ENCODE results near the gene PDZD4. TPM values are rescaled to one million over a fixed set of nuclear protein-coding genes. Genes with fewer than 3 reads are reported as not detected.
"Not testable (repeated sequence)": the region's sequence is repeated elsewhere in the genome, so short reads cannot be mapped to it uniquely, and the experiment has no call there.

PDZD4 gene
- polyA plus RNA-seq, 3 donors, result 0.11 TPM; not detected in 2

GRCh38 chrX:153819384-153820040, 10.8 kb downstream of the PDZD4 start:
- Histone ChIP-seq H3K27me3 (ENCODE audit: control insufficient read depth in 2 of 2, insufficient read depth in 2 of 2, low read length in 2 of 2) (peaks cover 19 to 53% of the 10 kb centered on the region in 2 donors), H2AFZ (ENCODE audit: insufficient read depth, low read depth, low read length, poor library complexity, severe bottlenecking) (peak overlapping the region; percentile 61), H3K9me3 (replicated peaks in 1 of 2; ENCODE audit: control insufficient read depth in 1 of 2, insufficient read depth in 1 of 2, low read length in 2 of 2) (peaks cover 0 to 5% of the 10 kb centered on the region in 2 donors), H3K36me3 (replicated peaks in 1 of 2; ENCODE audit: control insufficient read depth in 1 of 2, insufficient read depth in 2 of 2, low read length in 2 of 2) (no peaks in the 10 kb centered on the region), H3K4me1 (ENCODE audit: control insufficient read depth in 1 of 2, insufficient read depth in 2 of 2, low read length in 2 of 2) (peaks cover 3 to 10% of the 10 kb centered on the region in 2 donors), H3K4me2 (replicated peaks; ENCODE audit: extremely low read depth, low read length, poor library complexity, severe bottlenecking) (peak overlapping the region; percentile 64), H4K20me1 (ENCODE audit: insufficient read depth, low read length) (no peaks in the 10 kb centered on the region), H3K79me2 (ENCODE audit: insufficient read depth, low read length) (no peaks in the 10 kb centered on the region), H3K4me3 (replicated peaks in 1 of 3; ENCODE audit: low read depth in 2 of 3, low read length in 3 of 3) (peak overlapping the region in 1 of 3 experiments; percentile 54), H3K9ac (ENCODE audit: insufficient read depth, low read length, poor library complexity, severe bottlenecking) (peak overlapping the region; percentile 8), H3K27ac (ENCODE audit: low read depth in 1 of 2, low read length in 2 of 2) (no peak overlapping the region)
- WGBS (ENCODE audit: insufficient coverage), result 16% methylated on average over 3 of the region's 23 CpGs
- H3K4me1 Mint-ChIP-seq, result peaks cover 15% of the 10 kb centered on the region
- H3K36me3 Mint-ChIP-seq, result no peaks in the 10 kb centered on the region
- H3K27ac Mint-ChIP-seq, result no peak overlapping the region
- peaks cover 38 to 83% (median 80%) of the 10 kb centered on the region in 3 donors for H3K27me3 Mint-ChIP-seq (ENCODE audit: low read depth in 3 of 3)
- intact Hi-C loops (cut with micrococcal nuclease), result no loop called here
- TF ChIP-seq CTCF (IDR thresholded peaks at IDR 0.05), result no peak
- H3K4me3 Mint-ChIP-seq, result peak overlapping the region; percentile 45 to 76
- DNase-seq, result no peak
- H3K9me3 Mint-ChIP-seq, result peaks cover 0 to 13% (median 0%) of the 10 kb centered on the region in 7 donors

DNA sequence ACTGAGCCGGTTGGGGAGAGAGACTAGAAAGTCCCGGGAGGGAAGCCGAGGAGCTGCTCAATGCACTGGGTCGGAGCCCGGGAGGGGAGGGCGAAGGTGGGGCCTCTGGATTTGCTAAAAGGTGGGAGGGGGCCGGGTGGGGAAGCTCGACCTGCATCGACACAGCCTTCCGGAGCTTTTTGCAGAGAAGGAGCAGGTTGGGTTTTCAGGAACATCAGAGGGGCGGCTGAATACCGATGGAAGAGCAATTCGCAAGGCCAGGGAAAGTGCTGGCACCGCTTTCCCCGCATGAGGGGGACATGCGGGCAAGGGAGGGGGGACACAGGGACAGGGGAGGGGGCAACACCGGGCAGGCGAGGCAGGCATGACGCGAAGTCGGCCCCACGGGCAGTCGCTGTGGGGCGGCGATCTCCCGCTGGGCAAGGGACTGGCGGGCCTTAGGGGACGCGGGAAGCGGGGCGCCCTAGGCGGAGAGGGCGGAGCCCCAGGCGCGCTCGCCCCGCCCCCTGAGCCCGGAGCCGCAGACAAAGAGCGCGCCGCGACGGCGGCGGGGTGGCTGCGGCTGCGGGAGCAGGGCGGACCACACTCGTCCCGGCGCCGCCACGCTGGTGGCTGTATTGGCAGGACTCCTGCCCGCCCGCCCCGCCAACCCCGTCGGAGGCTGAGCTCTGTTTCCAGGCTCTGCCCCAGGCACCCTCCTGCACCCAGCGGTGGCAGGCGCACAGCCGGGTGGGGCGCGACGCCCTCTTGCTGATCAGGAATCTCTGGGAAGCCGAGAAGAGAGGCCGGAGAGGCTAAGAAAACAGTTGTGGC, 11.6 kb downstream of the PDZD4 start:
- Mint-ChIP-seq H3K36me3 (no peaks in the 10 kb centered on the region), H3K27me3 (ENCODE audit: low read depth in 3 of 3) (peaks cover 34 to 80% (median 77%) of the 10 kb centered on the region in 3 donors), H3K4me1 (peaks cover 15% of the 10 kb centered on the region), H3K27ac (no peak overlapping the region), H3K4me3 (peak overlapping the region; percentile 45 to 76), H3K9me3 (peaks cover 0 to 13% (median 0%) of the 10 kb centered on the region in 7 donors)
- H3K4me1 ChIP-seq (ENCODE audit: control insufficient read depth in 1 of 2, insufficient read depth in 2 of 2, low read length in 2 of 2), result peaks cover 3 to 10% of the 10 kb centered on the region in 2 donors
- peak overlapping the region; percentile 8 for H3K9ac ChIP-seq (ENCODE audit: insufficient read depth, low read length, poor library complexity, severe bottlenecking)
- no peaks in the 10 kb centered on the region for H4K20me1 ChIP-seq (ENCODE audit: insufficient read depth, low read length)
- H3K36me3 ChIP-seq (replicated peaks in 1 of 2; ENCODE audit: control insufficient read depth in 1 of 2, insufficient read depth in 2 of 2, low read length in 2 of 2), result no peaks in the 10 kb centered on the region
- intact Hi-C loops (cut with micrococcal nuclease), result no loop called here
- H3K4me2 ChIP-seq (replicated peaks; ENCODE audit: extremely low read depth, low read length, poor library complexity, severe bottlenecking), result peak overlapping the region; percentile 64
- WGBS (ENCODE audit: insufficient coverage), result under 1% methylated on average over 51 of the region's 67 CpGs
- H3K27ac ChIP-seq (ENCODE audit: low read depth in 1 of 2, low read length in 2 of 2), result no peak overlapping the region
- peak overlapping the region; percentile 61 for H2AFZ ChIP-seq (ENCODE audit: insufficient read depth, low read depth, low read length, poor library complexity, severe bottlenecking)
- peaks cover 0 to 5% of the 10 kb centered on the region in 2 donors for H3K9me3 ChIP-seq (replicated peaks in 1 of 2; ENCODE audit: control insufficient read depth in 1 of 2, insufficient read depth in 1 of 2, low read length in 2 of 2)
- peaks cover 16 to 48% of the 10 kb centered on the region in 2 donors for H3K27me3 ChIP-seq (ENCODE audit: control insufficient read depth in 2 of 2, insufficient read depth in 2 of 2, low read length in 2 of 2)
- peak overlapping the region in 1 of 3 experiments; percentile 54 for H3K4me3 ChIP-seq (replicated peaks in 1 of 3; ENCODE audit: low read depth in 2 of 3, low read length in 3 of 3)
- H3K79me2 ChIP-seq (ENCODE audit: insufficient read depth, low read length), result no peaks in the 10 kb centered on the region
- TF ChIP-seq CTCF (IDR thresholded peaks at IDR 0.05), result no peak
- DNase-seq, result peak in 2 of 3 donors; percentile 9 to 16

GRCh38 chrX:153818064-153818463, 12.3 kb downstream of the PDZD4 start:
- H3K27ac Mint-ChIP-seq, result not testable (repeated sequence)

More at GRCh38 chrX:153818064-153818463, 12.3 kb downstream of the PDZD4 start:
- H3K4me3 Mint-ChIP-seq, result peak overlapping the region in 1 of 2 donors; percentile 71
- H3K4me3 ChIP-seq (replicated peaks in 1 of 3; ENCODE audit: low read depth in 2 of 3, low read length in 3 of 3); H3K9me3 ChIP-seq (replicated peaks in 1 of 2; ENCODE audit: control insufficient read depth in 1 of 2, insufficient read depth in 1 of 2, low read length in 2 of 2); H4K20me1 ChIP-seq (ENCODE audit: insufficient read depth, low read length); H2AFZ ChIP-seq (ENCODE audit: insufficient read depth, low read depth, low read length, poor library complexity, severe bottlenecking); H3K27ac ChIP-seq (ENCODE audit: low read depth in 1 of 2, low read length in 2 of 2); DNase-seq; H3K9ac ChIP-seq (ENCODE audit: insufficient read depth, low read length, poor library complexity, severe bottlenecking); intact Hi-C loops (cut with micrococcal nuclease); H3K4me2 ChIP-seq (replicated peaks; ENCODE audit: extremely low read depth, low read length, poor library complexity, severe bottlenecking); H3K36me3 Mint-ChIP-seq; H3K79me2 ChIP-seq (ENCODE audit: insufficient read depth, low read length); H3K36me3 ChIP-seq (replicated peaks in 1 of 2; ENCODE audit: control insufficient read depth in 1 of 2, insufficient read depth in 2 of 2, low read length in 2 of 2): not testable (repeated sequence)
- H3K27me3 Mint-ChIP-seq (ENCODE audit: low read depth in 3 of 3), result peaks cover 31 to 78% (median 77%) of the 10 kb centered on the region in 3 donors
- peaks cover 3 to 10% of the 10 kb centered on the region in 2 donors for H3K4me1 ChIP-seq (ENCODE audit: control insufficient read depth in 1 of 2, insufficient read depth in 2 of 2, low read length in 2 of 2)
- H3K4me1 Mint-ChIP-seq, result peaks cover 15% of the 10 kb centered on the region
- no CpG with 5 or more reads among the region's 9 CpGs for WGBS (ENCODE audit: insufficient coverage)
- H3K27me3 ChIP-seq (ENCODE audit: control insufficient read depth in 2 of 2, insufficient read depth in 2 of 2, low read length in 2 of 2), result peaks cover 15 to 44% of the 10 kb centered on the region in 2 donors
- peaks cover 0 to 13% (median 0%) of the 10 kb centered on the region in 7 donors for H3K9me3 Mint-ChIP-seq
